Measurements from ENCODE around the gene UCKL1.

GRCh38 chr20:63894358-63895201 is 61.6 kb downstream of the UCKL1 start, which contains the start of gene DNAJC5:
- TF ChIP-seq POLR2AphosphoS5 (IDR thresholded peaks at IDR 0.05; ENCODE audit: insufficient read depth in 1 of 2, low read depth in 1 of 2), result peak; percentile 63 to 81
- no peak for TF ChIP-seq CTCF (IDR thresholded peaks at IDR 0.05)
- peak in 1 of 2 donors; percentile 49 for TF ChIP-seq POLR2A (IDR thresholded peaks at IDR 0.05)
